HFFc6 (cell line): ENCODE data around the gene TBC1D5. TPM values are rescaled to one million over a fixed set of nuclear protein-coding genes. Genes with fewer than 3 reads are reported as not detected.

Experiments used
- DNase-seq: peaks from one replicate; pipeline ENCODE4 v3.0.0-alpha.2; 2018
- H3K27ac Mint-ChIP-seq: 2 replicates; pipeline ENCODE4 v1.8.0; 2020; ENCODE audit warnings: mild to moderate bottlenecking, mixed read lengths
- H3K27me3 Mint-ChIP-seq: 2 replicates; pipeline ENCODE4 v1.8.0; 2021; ENCODE audit warnings: mild to moderate bottlenecking, moderate library complexity, mixed read lengths; ENCODE audit not compliant: insufficient read depth
- H3K36me3 Mint-ChIP-seq: 2 replicates; pipeline ENCODE4 v1.8.0; 2021; ENCODE audit warnings: low read depth, mixed read lengths
- H3K4me1 Mint-ChIP-seq: 2 replicates; pipeline ENCODE4 v1.8.0; 2020; ENCODE audit warnings: low read depth, mixed read lengths
- H3K4me3 Mint-ChIP-seq: 2 replicates; pipeline ENCODE4 v1.8.0; 2020; ENCODE audit warnings: mild to moderate bottlenecking, moderate library complexity, mixed read lengths
- H3K9me3 Mint-ChIP-seq: 2 replicates; pipeline ENCODE4 v1.8.0; 2020; ENCODE audit warnings: mild to moderate bottlenecking, mixed read lengths
- total RNA-seq, 6 experiments: library from RNA; stranded (reverse); fragmentation: NEBNext Ultra II Directional; extraction: Animal tissue kit (Norgen Biotek cat#: 25700); gene quantifications; 2 replicates in 1 of 6; 3 replicates in 5 of 6; pipeline ENCODE4 v1.2.3, GENCODE V29; 2021
- TF ChIP-seq, protein P1 (sequence below): fragments of 200-600 bp; sonication (generic); IDR thresholded peaks from 2 replicates; pipeline ENCODE4 v1.5.0; 2021; ENCODE audit warnings: antibody characterized with exemption, mild to moderate bottlenecking

Gene TBC1D5
- total RNA-seq, 6 experiments from 2014 or later = 37.2 to 46.0 (median 40.1) TPM

DNA sequence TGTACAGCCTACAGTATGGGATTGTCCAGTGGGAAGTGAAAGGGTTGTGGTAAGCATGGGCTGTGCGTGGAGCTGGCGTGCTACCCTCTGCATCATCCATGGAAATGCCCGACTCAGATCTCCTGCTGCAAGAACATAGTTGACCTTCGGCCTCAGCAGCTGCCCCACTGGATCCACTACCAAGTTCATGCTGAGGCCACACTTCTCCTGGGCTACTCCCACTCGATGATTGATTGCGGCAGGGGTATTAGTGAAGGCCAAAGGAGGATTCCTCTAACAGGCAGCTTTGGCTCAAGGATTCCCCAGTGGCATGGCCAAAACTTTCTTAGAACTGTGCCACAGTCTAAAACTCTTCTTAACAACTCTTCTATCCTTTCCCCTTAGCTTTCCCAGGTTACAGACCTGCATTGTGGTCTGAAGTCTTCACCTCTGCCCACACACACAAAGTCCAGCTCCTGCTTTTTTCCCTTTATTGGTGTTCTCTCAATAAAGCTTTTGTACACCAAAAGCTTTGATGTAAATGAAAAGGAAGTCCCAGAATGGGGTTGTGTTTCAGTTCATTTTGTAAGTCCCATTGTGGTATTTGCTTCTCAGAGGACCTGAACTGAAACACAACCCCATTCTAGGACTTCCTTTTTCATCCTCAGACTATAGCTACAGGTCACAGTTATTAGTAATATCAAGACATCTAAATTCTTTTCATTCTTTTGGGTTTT lies 4.9 kb upstream of the TBC1D5 start:
- Mint-ChIP-seq H3K27ac (no peak overlapping the region), H3K4me3 (no peak overlapping the region), H3K36me3 (no peaks in the 10 kb centered on the region), H3K27me3 (no peaks in the 10 kb centered on the region; the same call in 1 of the 2 replicates), H3K9me3 (no peaks in the 10 kb centered on the region), H3K4me1 (peaks cover 32% of the 10 kb centered on the region)
- TF ChIP-seq, protein P1, sequence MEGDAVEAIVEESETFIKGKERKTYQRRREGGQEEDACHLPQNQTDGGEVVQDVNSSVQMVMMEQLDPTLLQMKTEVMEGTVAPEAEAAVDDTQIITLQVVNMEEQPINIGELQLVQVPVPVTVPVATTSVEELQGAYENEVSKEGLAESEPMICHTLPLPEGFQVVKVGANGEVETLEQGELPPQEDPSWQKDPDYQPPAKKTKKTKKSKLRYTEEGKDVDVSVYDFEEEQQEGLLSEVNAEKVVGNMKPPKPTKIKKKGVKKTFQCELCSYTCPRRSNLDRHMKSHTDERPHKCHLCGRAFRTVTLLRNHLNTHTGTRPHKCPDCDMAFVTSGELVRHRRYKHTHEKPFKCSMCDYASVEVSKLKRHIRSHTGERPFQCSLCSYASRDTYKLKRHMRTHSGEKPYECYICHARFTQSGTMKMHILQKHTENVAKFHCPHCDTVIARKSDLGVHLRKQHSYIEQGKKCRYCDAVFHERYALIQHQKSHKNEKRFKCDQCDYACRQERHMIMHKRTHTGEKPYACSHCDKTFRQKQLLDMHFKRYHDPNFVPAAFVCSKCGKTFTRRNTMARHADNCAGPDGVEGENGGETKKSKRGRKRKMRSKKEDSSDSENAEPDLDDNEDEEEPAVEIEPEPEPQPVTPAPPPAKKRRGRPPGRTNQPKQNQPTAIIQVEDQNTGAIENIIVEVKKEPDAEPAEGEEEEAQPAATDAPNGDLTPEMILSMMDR = no peak
- no peak for DNase-seq

DNA sequence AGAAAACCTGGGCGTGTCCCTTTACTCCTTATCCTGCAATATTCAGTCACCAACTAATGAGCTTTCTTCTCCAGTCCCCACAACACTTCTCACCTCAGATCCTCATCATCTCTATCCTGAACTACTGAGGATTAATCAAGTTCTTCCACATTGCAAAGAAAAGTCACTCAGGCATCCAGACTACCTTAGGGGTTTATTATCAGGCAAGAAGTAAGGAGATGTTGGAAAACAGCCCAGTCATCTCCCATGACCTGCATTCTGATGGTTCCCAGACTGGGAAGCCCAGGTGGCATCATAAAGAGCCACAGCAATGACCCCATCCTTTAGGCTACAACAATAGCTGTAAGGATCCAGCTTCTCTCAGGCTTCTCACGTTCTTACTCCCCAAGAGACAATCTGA lies 3.5 kb upstream of the TBC1D5 start:
- H3K4me1 Mint-ChIP-seq = peaks cover 41% of the 10 kb centered on the region
- no peaks in the 10 kb centered on the region for H3K36me3 Mint-ChIP-seq
- TF ChIP-seq, protein P1 = no peak
- DNase-seq = no peak
- no peak overlapping the region for H3K27ac Mint-ChIP-seq
- no peak overlapping the region for H3K4me3 Mint-ChIP-seq
- no peaks in the 10 kb centered on the region for H3K9me3 Mint-ChIP-seq
- H3K27me3 Mint-ChIP-seq = no peaks in the 10 kb centered on the region; the same call in 1 of the 2 replicates

DNA sequence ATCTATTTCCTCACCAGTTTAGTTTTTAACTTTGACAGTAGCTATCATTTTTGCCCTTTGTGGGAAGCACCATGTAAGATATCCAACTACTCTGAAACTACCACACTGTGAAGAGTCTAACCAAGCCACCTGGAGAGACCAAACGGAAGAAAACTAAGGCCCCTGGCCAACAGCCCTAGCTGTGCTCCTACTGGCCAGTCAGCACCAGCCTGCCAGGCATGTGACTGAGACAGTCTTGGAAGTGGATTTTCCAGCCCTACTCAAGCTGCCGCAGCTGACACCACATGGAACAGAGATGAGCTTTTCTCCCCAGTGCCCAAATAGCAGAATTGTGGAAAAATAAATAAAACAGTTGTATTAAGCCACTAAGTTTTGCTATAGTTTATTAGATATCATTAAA lies 2.9 kb upstream of the TBC1D5 start:
- no peaks in the 10 kb centered on the region for H3K9me3 Mint-ChIP-seq
- no peak overlapping the region for H3K4me3 Mint-ChIP-seq
- peaks cover 47% of the 10 kb centered on the region for H3K4me1 Mint-ChIP-seq
- TF ChIP-seq, protein P1 = no peak
- no peak overlapping the region for H3K27ac Mint-ChIP-seq
- no peaks in the 10 kb centered on the region for H3K36me3 Mint-ChIP-seq
- H3K27me3 Mint-ChIP-seq = no peaks in the 10 kb centered on the region; the same call in 1 of the 2 replicates
- no peak for DNase-seq

DNA sequence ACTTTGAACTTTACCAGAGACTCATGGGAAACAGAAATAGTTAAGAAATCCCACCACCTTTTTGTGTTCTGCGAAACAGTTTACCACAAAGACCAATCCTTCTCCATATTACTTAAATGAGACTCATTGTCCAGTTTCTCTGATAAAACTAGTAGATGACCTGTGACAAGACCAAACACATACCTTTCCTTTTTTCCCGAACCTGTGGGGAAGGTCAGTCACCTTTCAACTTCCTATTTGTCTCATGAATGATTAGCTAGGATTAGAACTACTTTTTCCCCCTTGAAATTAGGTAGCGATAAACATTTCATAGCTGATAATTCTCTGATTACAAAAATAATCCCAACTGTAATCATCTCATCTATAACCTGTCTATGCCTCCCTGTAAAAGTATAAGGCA lies 2.3 kb upstream of the TBC1D5 start:
- TF ChIP-seq, protein P1 = no peak
- Mint-ChIP-seq H3K27me3 (no peaks in the 10 kb centered on the region; the same call in 1 of the 2 replicates), H3K9me3 (no peaks in the 10 kb centered on the region), H3K27ac (no peak overlapping the region), H3K4me1 (peaks cover 44% of the 10 kb centered on the region), H3K36me3 (no peaks in the 10 kb centered on the region), H3K4me3 (no peak overlapping the region)
- no peak for DNase-seq

DNA sequence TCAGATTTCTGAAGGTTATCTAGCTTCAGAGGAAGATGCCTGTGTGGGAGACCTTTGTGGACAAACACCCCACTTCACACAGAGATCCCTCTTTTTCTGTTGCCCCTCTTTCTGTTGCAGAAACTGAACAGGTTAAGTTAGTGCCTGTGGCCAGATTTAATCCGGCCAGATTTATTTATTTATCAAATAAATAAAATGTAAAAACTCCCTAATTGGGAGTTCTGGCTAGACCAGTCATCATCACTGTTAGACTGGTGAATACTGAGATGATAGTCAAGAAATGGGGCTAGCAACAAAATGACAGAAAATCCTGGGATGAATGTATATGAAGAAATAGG lies 1.2 kb upstream of the TBC1D5 start:
- Mint-ChIP-seq H3K36me3 (peaks cover 9% of the 10 kb centered on the region), H3K9me3 (no peaks in the 10 kb centered on the region), H3K4me1 (peaks cover 46% of the 10 kb centered on the region), H3K27ac (peak overlapping the region; percentile 98), H3K27me3 (no peaks in the 10 kb centered on the region; the same call in 1 of the 2 replicates), H3K4me3 (peak overlapping the region; percentile 96)
- TF ChIP-seq, protein P1 = no peak
- no peak for DNase-seq
